Keratinocyte (primary cell): ENCODE data around the gene LARP4.
"Not testable (repeated sequence)": the region's sequence is repeated elsewhere in the genome, so short reads cannot be mapped to it uniquely, and the experiment has no call there.

Experiments used
- CTCF ChIP-seq, 3 experiments: IDR thresholded peaks in 1 of 3; conservative IDR thresholded peaks in 1 of 3; optimal IDR thresholded peaks in 1 of 3; 2 replicates in 2 of 3; 3 replicates in 1 of 3; pipeline versions ENCODE3 to v1.5.1; 2011; ENCODE audit warnings: low read length in 3 of 3, mild to moderate bottlenecking in 3 of 3, moderate library complexity in 2 of 3, control low read depth in 1 of 3, inconsistent platforms in 1 of 3; ENCODE audit not compliant: insufficient read depth in 2 of 3; ENCODE audit errors: extremely low read depth in 1 of 3
- EZH2 ChIP-seq: IDR thresholded peaks from one replicate; pipeline ENCODE4 v1.6.1; 2012; ENCODE audit warnings: inconsistent platforms, mild to moderate bottlenecking, low read length, moderate library complexity

- not testable (repeated sequence) for TF ChIP-seq CTCF (optimal IDR thresholded peaks at IDR 0.05 in 1 of 3, IDR thresholded peaks at IDR 0.05 in 1 of 3, conservative IDR thresholded peaks at IDR 0.05 in 1 of 3; ENCODE audit: extremely low read depth in 1 of 3, insufficient read depth in 2 of 3, low read length in 3 of 3); EZH2
These were observed 31.0 kb downstream of the LARP4 start for GRCh38 chr12:50431656-50432055.
